Gastroesophageal sphincter (tissue), 3 donors: ENCODE data around the gene MRO.

Source experiments
- CTCF ChIP-seq, 4 experiments: fragments of 200-600 bp in 2 of 4; fragments of 450-650 bp in 2 of 4; sonication (generic) in 1 of 4; IDR thresholded peaks; one replicate each; pipeline ENCODE4 v1.5.1; 2017 to 2019; ENCODE audit warnings: antibody characterized with exemption in 4 of 4, mild to moderate bottlenecking in 2 of 4, moderate library complexity in 2 of 4
- EP300 ChIP-seq: sonication (generic); formaldehyde crosslinking; IDR thresholded peaks from one replicate; pipeline ENCODE4 v1.6.1; 2017; ENCODE audit warnings: antibody characterized with exemption, mild to moderate bottlenecking
- POLR2A ChIP-seq, 2 donors: fragments of 450-650 bp; IDR thresholded peaks; one replicate each; pipeline ENCODE4 v1.6.1; 2017; ENCODE audit warnings: antibody characterized with exemption in 2 of 2, mild to moderate bottlenecking in 2 of 2, moderate library complexity in 1 of 2
- POLR2AphosphoS5 ChIP-seq: sonication (generic); formaldehyde crosslinking; IDR thresholded peaks from one replicate; pipeline ENCODE4 v1.6.1; 2017; ENCODE audit warnings: antibody characterized with exemption

GRCh38 chr18:50796495-50796894, 23.3 kb downstream of the MRO start:
- TF ChIP-seq CTCF (IDR thresholded peaks at IDR 0.05): no peak
- TF ChIP-seq POLR2A (IDR thresholded peaks at IDR 0.05): no peak
- no peak for TF ChIP-seq EP300
- no peak for TF ChIP-seq POLR2AphosphoS5
